ENCODE results near the gene FCHSD2. TPM values are rescaled to one million over a fixed set of nuclear protein-coding genes. Genes with fewer than 3 reads are reported as not detected.

FCHSD2 gene
- total and polyA plus RNA-seq, 2 of the 8 experiments (the other 6 are each of a cell fraction or from before 2014, with no cell fraction given): 4.1 to 7.8 TPM

DNA sequence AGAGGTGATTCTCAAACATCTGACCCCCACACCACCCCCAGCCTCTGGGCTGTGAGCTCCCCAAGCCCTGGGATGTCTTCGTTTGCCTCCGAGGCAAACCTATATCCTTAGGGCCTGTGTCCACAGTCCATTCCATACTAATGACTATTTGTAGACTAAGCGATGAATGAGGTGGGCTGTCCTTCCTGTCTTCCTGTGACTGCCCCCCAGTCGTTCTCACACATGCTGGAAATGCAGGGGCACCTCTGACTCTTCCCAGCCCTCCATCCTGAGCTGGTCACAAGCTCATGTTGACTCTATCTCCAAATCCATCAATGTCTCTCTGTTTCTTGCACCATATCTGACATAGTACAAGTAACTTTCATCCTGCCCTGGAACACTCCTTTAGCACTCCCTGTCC is 323.1 kb downstream of the FCHSD2 start:
- H4K91ac ChIP-seq (replicated peaks; ENCODE audit: insufficient read length, low read length): no peak overlapping the region
- WGBS, 2 experiments (ENCODE audit: extremely low coverage in 1 of 2, insufficient coverage in 1 of 2, insufficient read length in 1 of 2, insufficient replicate concordance in 2 of 2, low coverage in 1 of 2, low lambda C conversion rate in 2 of 2, missing lambda C conversion rate in 1 of 2): 86% methylated on average over 4 of the region's 4 CpGs; no CpG with 5 or more reads in 1 of the 2 experiments
- no peak for TF ChIP-seq SUZ12 (IDR thresholded peaks at IDR 0.05; ENCODE audit: low read length)
- no peak for TF ChIP-seq KDM1A (IDR thresholded peaks at IDR 0.05; ENCODE audit: borderline replicate concordance, low read length)
- no peaks in the 10 kb centered on the region for H3K79me2 ChIP-seq (ENCODE audit: control insufficient read depth in 1 of 2, insufficient read depth in 2 of 2, low read length in 2 of 2)
- no peak overlapping the region for H3K56ac ChIP-seq (replicated peaks; ENCODE audit: insufficient read length, low read depth, low read length)
- no peak overlapping the region for H2BK12ac ChIP-seq (ENCODE audit: low read depth, low read length)
- H3K4ac ChIP-seq (replicated peaks; ENCODE audit: insufficient read length, low read depth, low read length): no peak overlapping the region
- no peak overlapping the region for H3K9ac ChIP-seq (replicated peaks in 1 of 4; ENCODE audit: extremely low read depth in 1 of 4, low read depth in 3 of 4, low read length in 3 of 4)
- H3K9me3 ChIP-seq (ENCODE audit: insufficient read depth in 2 of 2, low read depth in 1 of 2, low read length in 1 of 2): no peaks in the 10 kb centered on the region
- H2BK15ac ChIP-seq (ENCODE audit: low read length): no peak overlapping the region
- H3K14ac ChIP-seq (ENCODE audit: insufficient read length): no peak overlapping the region
- H3K18ac ChIP-seq (ENCODE audit: extremely low read depth, low read length): no peak overlapping the region; the same call in 1 of the 2 replicates
- ChIA-PET POLR2A (ENCODE audit: partially characterized antibody) (interaction anchor here (1.3 kb wide), 1 partner anchor 25 kb away, joined by 3 read pairs; the partner anchor contains the start of gene STARD10), CTCF (ENCODE audit: partially characterized antibody) (interaction anchor here (0.8 to 3.7 kb wide), 7 partner anchors 13 to 358 kb away, joined by 3 to 15 read pairs (median 3); no protein-coding TSS in a partner anchor)
- H3K4me1 ChIP-seq (replicated peaks in 1 of 4; ENCODE audit: control insufficient read depth in 3 of 4, insufficient read depth in 4 of 4, low read length in 3 of 4): peaks cover 0 to 19% (median 15%) of the 10 kb centered on the region in 4 experiments; a peak in 5 of 7 replicates
- no peaks in the 10 kb centered on the region for H3K36me3 ChIP-seq (ENCODE audit: control insufficient read depth in 2 of 4, insufficient read depth in 4 of 4, low read length in 3 of 4)
- H3K27me3 ChIP-seq (replicated peaks in 1 of 4; ENCODE audit: control insufficient read depth in 3 of 4, extremely low read depth in 1 of 4, insufficient read depth in 3 of 4, low read length in 3 of 4): peaks cover 0 to 18% (median 15%) of the 10 kb centered on the region in 4 experiments; a peak in 6 of 7 replicates
- no peak overlapping the region for H2BK20ac ChIP-seq (ENCODE audit: low read length)
- no peak overlapping the region for H3K23ac ChIP-seq (ENCODE audit: insufficient read length)
- no peak overlapping the region for H3K4me3 ChIP-seq (ENCODE audit: extremely low read depth in 1 of 4, insufficient read depth in 2 of 4, low read depth in 3 of 4, low read length in 4 of 4)
- no peak overlapping the region for H2AK5ac ChIP-seq (ENCODE audit: low read depth, low read length)
- no peaks in the 10 kb centered on the region for H3K79me1 ChIP-seq (ENCODE audit: low read depth, low read length)
- no peak overlapping the region for H2BK120ac ChIP-seq (replicated peaks; ENCODE audit: low read depth, low read length)
- no peak overlapping the region for H4K5ac ChIP-seq (ENCODE audit: insufficient read length, low read depth, low read length)
- H3K4me2 ChIP-seq (ENCODE audit: insufficient read depth in 1 of 2, low read depth in 2 of 2, low read length in 2 of 2): no peak overlapping the region
- FAIRE-seq (no peak), DNase-seq (ENCODE audit: low read depth in 1 of 2, low spot score in 2 of 2) (no peak)
- peaks cover 0 to 2% of the 10 kb centered on the region in 2 experiments for H4K20me1 ChIP-seq (replicated peaks in 1 of 2; ENCODE audit: control insufficient read depth in 1 of 2, insufficient read depth in 2 of 2, low read length in 2 of 2)
- H4K8ac ChIP-seq (ENCODE audit: extremely low read depth, insufficient read depth, low read length): no peak overlapping the region
- peaks cover 16% of the 10 kb centered on the region for H3K23me2 ChIP-seq (ENCODE audit: low read depth, low read length)
- H2AFZ ChIP-seq (ENCODE audit: low read length): no peak overlapping the region
- no peak overlapping the region for H2BK5ac ChIP-seq (ENCODE audit: low read depth, low read length)
- H3K27ac ChIP-seq (ENCODE audit: low read depth, low read length): no peak overlapping the region
